ENCODE measurements around the gene ATXN2. TPM values are rescaled to one million over a fixed set of nuclear protein-coding genes. Genes with fewer than 3 reads are reported as not detected.

ATXN2 gene
- total RNA-seq = 10 to 100 TPM; 69.4 to 97.5 TPM
- 10 to 100 TPM; 23.8 to 29.3 TPM for polyA plus RNA-seq
- long read RNA-seq, donor 1, partial matches to known transcripts = 20 of 48 reads
- long read RNA-seq, donor 1, other reads (novel, unspliced or antisense) = 24 of 48 reads
- long read RNA-seq, donor 2, partial matches to known transcripts = 20 of 47 reads
- long read RNA-seq, donor 2, other reads (novel, unspliced or antisense) = 25 of 47 reads

GRCh38 chr12:111598637-111599452 is at the start of gene ATXN2:
Gene ATXN2, minus strand, starts transcription at chr12:111599315. Its CDS starts 281 bp downstream, at chr12:111599034.
- 1% methylated on average over 42 to 119 of the region's 119 CpGs for WGBS, 2 donors
- intact Hi-C loops (cut with DNase I) = loop anchor here in 1 of 2 donors (5.0 kb wide), 1 partner anchor 37 kb away; no protein-coding TSS in a partner anchor

GRCh38 chr12:111645433-111645832 is 46.3 kb upstream of the ATXN2 start:
- intact Hi-C loops (cut with DNase I) = no loop called here
- whole genome bisulfite sequencing, 2 donors = 92 to 95% methylated on average over 5 of the region's 5 CpGs
- peaks cover 2 to 5% of the 10 kb centered on the region in 2 donors for H3K36me3 ChIP-seq (ENCODE audit: control insufficient read depth in 1 of 2, insufficient read depth in 2 of 2, low read length in 1 of 2)

More at GRCh38 chr12:111598637-111599452, at the start of gene ATXN2:
- peak; percentile 57 for ATAC-seq (ENCODE audit: low FRiP score)
- Histone ChIP-seq H3K27me3 (ENCODE audit: control insufficient read depth in 1 of 2, insufficient read depth in 2 of 2, low read length in 1 of 2) (no peaks in the 10 kb centered on the region), H3K36me3 (ENCODE audit: control insufficient read depth in 1 of 2, insufficient read depth in 2 of 2, low read length in 1 of 2) (no peaks in the 10 kb centered on the region), H3K4me1 (ENCODE audit: control insufficient read depth in 1 of 2, insufficient read depth in 2 of 2, low read length in 2 of 2) (no peaks in the 10 kb centered on the region), H3K27ac (ENCODE audit: low read depth in 1 of 2, low read length in 2 of 2) (peak within 1 kb of the TSS; percentile 83 to 93), H3K4me3 (ENCODE audit: low read length in 2 of 2) (peak within 1 kb of the TSS; percentile 36 to 99), H3K9me3 (ENCODE audit: control insufficient read depth, low read length) (no peaks in the 10 kb centered on the region)
- peak; percentile 79 to 90 for DNase-seq

GRCh38 chr12:111643427-111643826 is 44.3 kb upstream of the ATXN2 start:
- Histone ChIP-seq H3K27me3 (ENCODE audit: control insufficient read depth in 1 of 2, insufficient read depth in 2 of 2, low read length in 1 of 2) (no peaks in the 10 kb centered on the region), H3K4me1 (ENCODE audit: control insufficient read depth in 1 of 2, insufficient read depth in 2 of 2, low read length in 2 of 2) (peaks cover 3% of the 10 kb centered on the region in 2 donors), H3K9me3 (ENCODE audit: control insufficient read depth, low read length) (no peaks in the 10 kb centered on the region), H3K4me3 (ENCODE audit: low read length in 2 of 2) (no peak overlapping the region), H3K27ac (ENCODE audit: low read depth in 1 of 2, low read length in 2 of 2) (peak overlapping the region in 1 of 2 donors; percentile 33), H3K36me3 (ENCODE audit: control insufficient read depth in 1 of 2, insufficient read depth in 2 of 2, low read length in 1 of 2) (peaks cover 2 to 5% of the 10 kb centered on the region in 2 donors)
- DNase-seq (no peak), ATAC-seq (ENCODE audit: low FRiP score) (peak; percentile 66)
- intact Hi-C loops (cut with DNase I) = loop anchor here in 1 of 2 donors (5.0 kb wide), 1 partner anchor 36 kb away; no protein-coding TSS in a partner anchor
- WGBS, 2 donors = 6 to 10% methylated on average over 3 of the region's 3 CpGs

More at GRCh38 chr12:111645433-111645832, 46.3 kb upstream of the ATXN2 start:
- no peak for ATAC-seq (ENCODE audit: low FRiP score)
- H3K27ac ChIP-seq (ENCODE audit: low read depth in 1 of 2, low read length in 2 of 2) = no peak overlapping the region
- H3K4me3 ChIP-seq (ENCODE audit: low read length in 2 of 2) = no peak overlapping the region
- H3K4me1 ChIP-seq (ENCODE audit: control insufficient read depth in 1 of 2, insufficient read depth in 2 of 2, low read length in 2 of 2) = peaks cover 3% of the 10 kb centered on the region in 2 donors
- H3K27me3 ChIP-seq (ENCODE audit: control insufficient read depth in 1 of 2, insufficient read depth in 2 of 2, low read length in 1 of 2) = no peaks in the 10 kb centered on the region
- no peak for DNase-seq
- H3K9me3 ChIP-seq (ENCODE audit: control insufficient read depth, low read length) = no peaks in the 10 kb centered on the region

GRCh38 chr12:111642681-111643426 is 43.7 kb upstream of the ATXN2 start:
- Histone ChIP-seq H3K4me1 (ENCODE audit: control insufficient read depth in 1 of 2, insufficient read depth in 2 of 2, low read length in 2 of 2) (peaks cover 3% of the 10 kb centered on the region in 2 donors), H3K36me3 (ENCODE audit: control insufficient read depth in 1 of 2, insufficient read depth in 2 of 2, low read length in 1 of 2) (peaks cover 2 to 5% of the 10 kb centered on the region in 2 donors), H3K27me3 (ENCODE audit: control insufficient read depth in 1 of 2, insufficient read depth in 2 of 2, low read length in 1 of 2) (no peaks in the 10 kb centered on the region), H3K9me3 (ENCODE audit: control insufficient read depth, low read length) (no peaks in the 10 kb centered on the region), H3K27ac (ENCODE audit: low read depth in 1 of 2, low read length in 2 of 2) (peak overlapping the region in 1 of 2 donors; percentile 33), H3K4me3 (ENCODE audit: low read length in 2 of 2) (no peak overlapping the region)
- intact Hi-C loops (cut with DNase I) = loop anchor here in 1 of 2 donors (5.0 kb wide), 1 partner anchor 36 kb away; no protein-coding TSS in a partner anchor
- ATAC-seq (ENCODE audit: low FRiP score) (no peak), DNase-seq (no peak)
- WGBS, 2 donors = 48 to 54% methylated on average over 4 of the region's 4 CpGs

GRCh38 chr12:111640506-111640905 is 41.4 kb upstream of the ATXN2 start:
- Histone ChIP-seq H3K9me3 (ENCODE audit: control insufficient read depth, low read length) (no peaks in the 10 kb centered on the region), H3K36me3 (ENCODE audit: control insufficient read depth in 1 of 2, insufficient read depth in 2 of 2, low read length in 1 of 2) (peaks cover 2 to 5% of the 10 kb centered on the region in 2 donors), H3K27ac (ENCODE audit: low read depth in 1 of 2, low read length in 2 of 2) (no peak overlapping the region), H3K4me3 (ENCODE audit: low read length in 2 of 2) (no peak overlapping the region), H3K4me1 (ENCODE audit: control insufficient read depth in 1 of 2, insufficient read depth in 2 of 2, low read length in 2 of 2) (peaks cover 5 to 6% of the 10 kb centered on the region in 2 donors), H3K27me3 (ENCODE audit: control insufficient read depth in 1 of 2, insufficient read depth in 2 of 2, low read length in 1 of 2) (no peaks in the 10 kb centered on the region)
- ATAC-seq (ENCODE audit: low FRiP score) = no peak
- DNase-seq = no peak
- intact Hi-C loops (cut with DNase I) = loop anchor here in 1 of 2 donors (5.0 kb wide), 1 partner anchor 33 kb away; no protein-coding TSS in a partner anchor
- WGBS, 2 donors = 25 to 39% methylated on average over 5 of the region's 5 CpGs

- ATAC-seq (ENCODE audit: low FRiP score) (no peak), DNase-seq (no peak)
- Histone ChIP-seq H3K4me1 (ENCODE audit: control insufficient read depth in 1 of 2, insufficient read depth in 2 of 2, low read length in 2 of 2) (peaks cover 6% of the 10 kb centered on the region in 2 donors), H3K27me3 (ENCODE audit: control insufficient read depth in 1 of 2, insufficient read depth in 2 of 2, low read length in 1 of 2) (no peaks in the 10 kb centered on the region), H3K4me3 (ENCODE audit: low read length in 2 of 2) (no peak overlapping the region), H3K9me3 (ENCODE audit: control insufficient read depth, low read length) (no peaks in the 10 kb centered on the region), H3K27ac (ENCODE audit: low read depth in 1 of 2, low read length in 2 of 2) (no peak overlapping the region), H3K36me3 (ENCODE audit: control insufficient read depth in 1 of 2, insufficient read depth in 2 of 2, low read length in 1 of 2) (peaks cover 0 to under 1% of the 10 kb centered on the region in 2 donors)
- intact Hi-C loops (cut with DNase I) = no loop called here
- WGBS, 2 donors = 58 to 74% methylated on average over 6 of the region's 6 CpGs
Observed at GRCh38 chr12:111638556-111638955, 39.4 kb upstream of the ATXN2 start.

- WGBS, 2 donors = 8 to 9% methylated on average over 19 of the region's 19 CpGs
- intact Hi-C loops (cut with DNase I) = loop anchor here in 1 of 2 donors (2.0 kb wide), 1 partner anchor 72 kb away; no protein-coding TSS in a partner anchor
- no peak overlapping the region for H3K27ac ChIP-seq (ENCODE audit: low read depth in 1 of 2, low read length in 2 of 2)
- no peak overlapping the region for H3K4me3 ChIP-seq (ENCODE audit: low read length in 2 of 2)
- H3K36me3 ChIP-seq (ENCODE audit: control insufficient read depth in 1 of 2, insufficient read depth in 2 of 2, low read length in 1 of 2) = no peaks in the 10 kb centered on the region
- DNase-seq (peak; percentile 78 to 81), ATAC-seq (ENCODE audit: low FRiP score) (peak; percentile 85)
- H3K27me3 ChIP-seq (ENCODE audit: control insufficient read depth in 1 of 2, insufficient read depth in 2 of 2, low read length in 1 of 2) = no peaks in the 10 kb centered on the region
- H3K4me1 ChIP-seq (ENCODE audit: control insufficient read depth in 1 of 2, insufficient read depth in 2 of 2, low read length in 2 of 2) = peaks cover 3 to 4% of the 10 kb centered on the region in 2 donors
- no peaks in the 10 kb centered on the region for H3K9me3 ChIP-seq (ENCODE audit: control insufficient read depth, low read length)
Observed at GRCh38 chr12:111636209-111636945, 37.3 kb upstream of the ATXN2 start.
